DND-41 (cell line): Measurements from ENCODE around the gene LRRC8D.

Experiments used
- ATAC-seq: fragments of 200-7000 bp; cut with Tn5 transposase; 3 replicates; pipeline ENCODE4 v1.9.1; 2021; ENCODE audit warnings: low read depth; ENCODE audit not compliant: insufficient read depth
- DNase-seq: peaks from one replicate; pipeline ENCODE4 v3.0.0-alpha.2; 2020
- H2AFZ ChIP-seq: 2 replicates; pipeline ENCODE4 v1.6.0; 2012; ENCODE audit warnings: low read depth, low read length
- H3K27ac ChIP-seq: 2 replicates; pipeline ENCODE4 v1.5.1; 2012; ENCODE audit warnings: low read length, inconsistent platforms
- H3K27me3 ChIP-seq: fragments of 200-600 bp; sonication (generic); 2 replicates; pipeline ENCODE4 v1.6.0; 2012; ENCODE audit warnings: low read length, mild to moderate bottlenecking, inconsistent platforms; ENCODE audit not compliant: insufficient read depth, poor library complexity
- H3K36me3 ChIP-seq: 2 replicates; pipeline ENCODE4 v1.5.1; 2012; ENCODE audit warnings: low read length, inconsistent platforms; ENCODE audit not compliant: insufficient read depth
- H3K4me1 ChIP-seq: 2 replicates; pipeline ENCODE4 v1.5.1; 2012; ENCODE audit warnings: mild to moderate bottlenecking, low read length; ENCODE audit not compliant: insufficient read depth
- H3K4me2 ChIP-seq: 2 replicates; pipeline ENCODE4 v1.6.0; 2012; ENCODE audit warnings: mild to moderate bottlenecking, moderate library complexity, low read length, inconsistent platforms; ENCODE audit not compliant: insufficient read depth
- H3K4me3 ChIP-seq, 2 experiments: fragments of 200-600 bp in 1 of 2; shearing (Covaris generic) in 1 of 2; 2 replicates each; pipeline ENCODE4 v1.5.1; 2012 to 2016; ENCODE audit warnings: inconsistent platforms in 2 of 2, low read length in 2 of 2, mild to moderate bottlenecking in 2 of 2, low read depth in 1 of 2, moderate library complexity in 1 of 2
- H3K79me2 ChIP-seq: 2 replicates; pipeline ENCODE4 v1.6.0; 2012; ENCODE audit warnings: low read length, inconsistent platforms; ENCODE audit not compliant: insufficient read depth
- H3K9ac ChIP-seq: 2 replicates; pipeline ENCODE4 v1.6.0; 2012; ENCODE audit warnings: low read depth, mild to moderate bottlenecking, inconsistent platforms, low read length, moderate library complexity
- H3K9me3 ChIP-seq: 2 replicates; pipeline ENCODE4 v1.5.1; 2012; ENCODE audit warnings: low read length, moderate library complexity, mild to moderate bottlenecking, inconsistent platforms; ENCODE audit not compliant: insufficient read depth, severe bottlenecking
- H4K20me1 ChIP-seq: 2 replicates; pipeline ENCODE4 v1.6.0; 2012; ENCODE audit warnings: low read length; ENCODE audit not compliant: insufficient read depth
- CTCF ChIP-seq: IDR thresholded peaks from 2 replicates; pipeline ENCODE4 v1.5.1; 2012; ENCODE audit warnings: borderline replicate concordance, low read length, moderate library complexity, mild to moderate bottlenecking; ENCODE audit not compliant: poor library complexity, severe bottlenecking; ENCODE audit errors: extremely low read depth
- EZH2 ChIP-seq: IDR thresholded peaks from 3 replicates; pipeline ENCODE4 v1.6.1; 2012; ENCODE audit warnings: borderline replicate concordance, low read depth, mild to moderate bottlenecking, moderate library complexity, low read length, inconsistent platforms; ENCODE audit not compliant: severe bottlenecking

LRRC8D gene

GRCh38 chr1:89962024-89962741, 141.4 kb downstream of the LRRC8D start:
- no peak for TF ChIP-seq EZH2
- TF ChIP-seq CTCF: no peak
- Histone ChIP-seq H3K36me3 (no peaks in the 10 kb centered on the region), H3K9ac (no peak overlapping the region), H3K4me2 (no peak overlapping the region), H2AFZ (no peak overlapping the region), H3K9me3 (no peaks in the 10 kb centered on the region), H4K20me1 (no peaks in the 10 kb centered on the region), H3K79me2 (no peaks in the 10 kb centered on the region), H3K27ac (peak overlapping the region; percentile 24; the same call in 1 of the 2 replicates), H3K4me3 (no peak overlapping the region), H3K27me3 (no peaks in the 10 kb centered on the region), H3K4me1 (peaks cover 42% of the 10 kb centered on the region)
- ATAC-seq (no peak), DNase-seq (no peak)

GRCh38 chr1:89962742-89963075, 141.9 kb downstream of the LRRC8D start:
- Histone ChIP-seq H3K27me3 (no peaks in the 10 kb centered on the region), H3K36me3 (no peaks in the 10 kb centered on the region), H3K9me3 (no peaks in the 10 kb centered on the region), H3K79me2 (no peaks in the 10 kb centered on the region), H4K20me1 (no peaks in the 10 kb centered on the region), H3K4me2 (no peak overlapping the region), H3K27ac (no peak overlapping the region), H3K4me1 (peaks cover 37% of the 10 kb centered on the region), H2AFZ (no peak overlapping the region), H3K9ac (no peak overlapping the region), H3K4me3 (no peak overlapping the region)
- ATAC-seq (no peak), DNase-seq (no peak)
- TF ChIP-seq EZH2 (no peak), CTCF (no peak)

GRCh38 chr1:89965193-89965768, 144.4 kb downstream of the LRRC8D start:
- TF ChIP-seq CTCF (no peak), EZH2 (no peak)
- Histone ChIP-seq H3K27me3 (no peaks in the 10 kb centered on the region), H3K4me2 (no peak overlapping the region), H2AFZ (no peak overlapping the region), H3K4me3 (no peak overlapping the region), H3K36me3 (no peaks in the 10 kb centered on the region), H3K9me3 (no peaks in the 10 kb centered on the region), H3K27ac (no peak overlapping the region), H3K9ac (no peak overlapping the region), H3K4me1 (peaks cover 24% of the 10 kb centered on the region), H4K20me1 (no peaks in the 10 kb centered on the region), H3K79me2 (no peaks in the 10 kb centered on the region)
- DNase-seq (no peak), ATAC-seq (no peak)
